Hepatic stellate cell (primary cell): ENCODE measurements around the gene SKIC8.

Experiments
- DNase-seq: peaks from one replicate; pipeline ENCODE4 v3.0.0; 2011; ENCODE audit warnings: low spot score

Gene SKIC8

DNA sequence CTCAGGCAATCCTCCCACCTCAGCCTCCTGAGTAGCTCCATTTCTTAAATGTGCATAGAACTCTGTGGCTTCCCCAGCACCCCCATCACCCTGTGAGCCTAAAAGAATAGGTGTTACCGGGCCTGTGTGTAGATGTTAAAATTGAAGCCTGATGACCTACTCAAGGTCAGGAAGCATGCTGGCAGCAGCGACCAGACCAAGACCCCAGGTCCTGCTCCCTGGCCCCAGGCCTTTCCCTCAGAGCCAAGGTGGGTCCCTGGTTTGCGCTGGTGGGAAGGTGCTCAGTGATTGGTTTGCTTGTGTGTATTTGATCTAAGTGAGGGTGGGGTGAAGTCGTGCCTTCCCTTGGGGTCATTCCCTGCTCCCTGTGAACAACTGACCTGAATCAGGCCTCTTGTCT lies 22.4 kb upstream of the SKIC8 start:
- DNase-seq: no peak

DNA sequence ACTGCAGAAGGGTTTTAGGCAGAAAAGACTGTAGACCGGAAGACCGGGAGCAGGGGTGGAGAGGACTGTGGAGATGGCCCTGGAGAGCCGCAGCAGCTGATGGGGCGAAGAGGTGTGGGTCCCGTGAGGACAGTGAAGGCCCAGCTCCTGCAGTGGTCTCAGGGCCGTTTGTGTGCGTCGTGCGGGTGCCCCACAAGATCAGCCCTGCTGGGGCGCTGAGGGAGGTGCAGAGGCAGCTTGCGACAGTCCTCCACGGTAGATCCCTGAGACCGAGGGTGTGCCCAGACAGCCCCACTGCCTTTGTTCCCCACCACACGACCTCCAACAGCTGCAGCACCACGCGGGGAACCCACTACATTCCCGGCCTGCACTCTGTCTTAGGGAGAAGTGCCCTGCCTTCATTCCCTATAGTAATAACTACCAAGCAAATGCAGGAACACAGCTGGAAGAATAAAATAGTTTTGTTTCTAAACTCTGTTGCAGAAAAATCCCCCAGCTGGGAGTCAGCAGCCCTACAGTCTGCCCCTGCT lies 21.7 kb upstream of the SKIC8 start:
- DNase-seq: no peak

DNA sequence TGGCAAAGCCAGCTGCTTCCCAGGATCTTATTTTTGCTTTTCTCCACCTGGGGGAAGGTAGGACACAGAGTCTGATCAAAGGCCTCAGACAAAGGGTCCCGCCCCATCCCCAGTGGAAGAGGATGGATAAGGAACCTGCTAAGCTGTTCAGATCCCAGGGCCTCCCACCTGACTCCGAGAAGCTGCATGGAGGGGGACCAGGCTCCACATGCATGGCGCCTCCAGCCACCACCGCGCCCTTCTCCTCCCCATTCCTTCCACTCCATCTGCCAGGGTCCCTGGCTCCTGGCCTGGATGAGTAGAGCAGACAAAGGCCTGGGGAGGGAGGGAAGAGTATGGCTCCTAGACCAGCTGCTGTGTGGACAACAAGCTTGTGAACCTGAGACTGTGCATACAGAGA lies 20.8 kb upstream of the SKIC8 start:
- no peak for DNase-seq

DNA sequence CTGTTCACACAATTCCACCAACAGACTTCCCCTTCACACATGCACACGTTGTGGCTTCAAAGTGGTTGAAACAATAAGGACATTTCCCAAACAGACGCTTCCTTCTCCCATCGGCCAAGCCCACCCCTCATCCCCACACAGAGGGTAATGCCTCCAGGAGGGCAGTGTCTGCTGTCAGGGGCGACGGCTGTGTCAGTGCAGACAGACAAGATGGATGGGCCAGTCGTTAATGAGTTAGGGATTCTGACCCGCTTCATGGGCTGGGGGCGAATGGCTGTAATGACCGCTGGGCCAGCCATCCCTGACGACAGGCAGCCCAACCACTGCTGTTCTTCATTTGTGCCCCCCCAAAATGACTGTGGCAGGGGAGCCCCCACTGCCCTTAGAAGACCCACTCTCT lies 20.2 kb upstream of the SKIC8 start:
- DNase-seq: no peak

DNA sequence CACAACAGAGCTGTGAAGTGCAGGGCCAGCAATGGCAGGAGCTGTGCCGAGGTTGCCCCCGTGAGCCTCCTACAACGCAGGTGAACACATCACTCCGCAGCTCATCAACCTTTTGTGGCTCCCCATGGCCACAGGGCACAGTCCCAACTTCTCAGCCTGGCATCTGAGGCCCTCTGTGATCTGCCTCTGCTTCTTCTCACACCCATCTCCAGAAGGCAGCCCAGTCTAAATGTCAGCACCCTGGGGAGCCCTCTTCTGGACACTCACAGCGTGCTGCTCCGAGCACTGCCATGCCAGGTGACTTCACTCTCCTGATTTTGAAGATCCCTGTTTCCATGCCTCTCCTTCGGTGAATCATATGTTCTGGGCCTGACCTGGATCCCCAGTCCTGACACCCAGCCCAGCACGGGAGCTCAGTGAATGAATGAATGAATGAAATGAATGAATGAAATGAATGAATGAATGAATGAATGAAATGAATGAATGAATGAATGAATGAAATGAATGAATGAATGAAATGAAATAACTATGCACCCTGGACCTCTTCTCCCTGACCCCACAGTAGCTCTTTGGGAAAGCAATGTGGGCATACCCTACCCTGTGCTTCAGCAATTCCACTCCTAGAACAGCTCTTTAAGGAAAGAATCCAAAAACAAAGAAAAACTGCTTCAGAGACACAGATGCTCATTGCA lies 17.9 kb upstream of the SKIC8 start:
- peak; percentile 43 for DNase-seq

DNA sequence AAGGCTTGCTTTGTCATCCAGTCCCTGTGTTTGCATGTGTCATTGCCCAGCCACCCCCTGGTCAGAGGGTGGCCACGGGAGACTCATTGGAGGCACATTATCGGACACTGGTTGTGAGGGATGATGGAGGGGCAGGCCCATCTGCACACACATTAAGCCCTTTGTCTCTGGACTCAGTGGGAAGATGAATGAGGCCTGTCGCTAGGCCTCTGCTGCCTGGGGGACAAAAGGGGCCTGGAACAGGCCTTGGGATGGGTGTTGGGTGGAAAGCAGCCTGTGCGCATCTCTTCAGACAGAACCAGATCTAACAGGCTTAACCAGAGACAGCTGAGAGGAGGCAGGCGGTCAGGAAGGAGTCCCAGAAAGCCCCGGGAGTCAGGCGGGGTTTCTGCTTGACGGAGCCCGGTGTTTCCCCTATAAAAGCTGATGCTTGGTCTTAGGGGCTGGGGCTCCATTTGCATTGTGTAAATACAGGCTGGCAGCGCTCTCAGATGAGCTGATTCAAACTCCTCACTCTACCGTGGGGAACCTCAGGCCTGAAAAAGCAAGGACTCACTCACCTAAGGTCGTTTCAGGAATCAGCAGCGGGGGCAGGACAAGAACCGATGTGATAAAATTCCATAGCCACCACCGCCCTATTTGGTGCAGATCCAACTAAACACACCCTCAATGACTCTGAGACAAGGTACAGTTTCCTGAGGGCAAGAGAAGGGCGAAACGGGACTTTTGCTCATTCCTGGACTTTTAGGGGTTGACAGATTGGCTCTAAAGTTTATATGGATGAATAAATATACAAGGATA lies 17.1 kb upstream of the SKIC8 start:
- no peak for DNase-seq

DNA sequence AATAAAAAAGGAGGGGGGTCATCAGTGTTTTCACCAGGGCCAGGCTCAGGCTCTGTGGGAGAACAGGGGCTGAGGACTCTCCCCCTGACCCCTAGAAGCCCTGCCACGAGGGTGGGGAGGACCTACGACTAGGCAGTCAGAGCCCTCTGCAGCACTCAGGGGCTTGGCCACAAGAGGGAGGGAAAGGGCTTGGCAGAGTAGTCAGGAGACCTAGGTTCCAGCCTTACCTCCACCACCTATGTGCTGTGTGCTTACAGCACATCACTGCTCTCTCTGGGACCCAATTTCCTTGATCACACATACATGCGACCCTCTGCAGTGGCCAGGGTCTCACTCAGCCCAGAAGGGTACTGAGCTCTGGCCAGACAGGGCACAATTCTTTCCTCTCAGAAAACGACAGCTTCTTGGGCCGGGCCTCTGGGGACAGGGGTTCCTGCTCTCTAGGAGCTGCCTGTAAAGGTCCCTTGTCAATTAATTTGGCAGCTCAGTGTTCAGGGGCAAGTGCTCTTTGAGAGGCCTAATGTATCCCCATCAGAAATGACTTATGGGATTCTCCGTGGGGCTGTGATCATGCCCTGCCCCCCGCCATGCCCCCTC lies 16.4 kb upstream of the SKIC8 start:
- DNase-seq: no peak

DNA sequence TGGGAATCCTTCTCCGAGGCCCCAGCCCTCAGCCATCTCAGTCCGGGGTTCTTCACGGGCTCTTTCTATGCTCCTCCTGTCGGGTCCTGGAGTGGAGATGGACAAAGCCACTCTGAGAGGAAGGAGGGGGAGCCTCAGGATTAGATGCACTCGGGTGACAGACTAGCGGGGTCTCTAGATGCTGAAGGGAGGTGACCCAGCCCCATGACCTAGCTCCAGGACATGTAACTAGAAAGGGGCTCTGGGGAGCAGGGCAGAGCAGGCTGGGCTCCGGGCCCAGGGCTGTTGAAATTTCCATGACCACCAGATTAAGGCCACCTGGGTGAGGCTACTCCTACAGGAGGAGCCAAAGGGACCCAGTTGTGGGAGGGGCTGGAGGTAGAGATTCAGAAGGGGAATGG lies 14.8 kb upstream of the SKIC8 start:
- no peak for DNase-seq

DNA sequence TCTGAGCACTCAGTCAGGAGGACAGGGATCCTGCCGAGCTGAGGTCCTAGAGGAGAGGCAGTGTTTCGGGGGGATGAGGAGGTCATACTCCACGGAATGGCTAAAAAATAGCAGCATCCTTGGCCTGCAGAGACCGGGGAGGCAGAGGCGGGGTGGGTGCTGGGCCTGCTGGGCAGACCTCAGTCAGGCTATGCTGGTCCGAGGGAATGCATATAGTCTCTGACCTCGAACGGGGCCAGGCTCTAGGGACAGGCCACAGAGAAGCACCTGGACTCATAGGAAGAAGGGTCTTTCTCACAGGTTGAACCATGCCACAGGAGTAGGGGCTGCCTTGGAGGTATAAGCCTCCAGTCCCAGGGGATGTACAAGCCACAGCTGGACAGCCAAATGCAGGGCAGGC lies 14.0 kb upstream of the SKIC8 start:
- no peak for DNase-seq

DNA sequence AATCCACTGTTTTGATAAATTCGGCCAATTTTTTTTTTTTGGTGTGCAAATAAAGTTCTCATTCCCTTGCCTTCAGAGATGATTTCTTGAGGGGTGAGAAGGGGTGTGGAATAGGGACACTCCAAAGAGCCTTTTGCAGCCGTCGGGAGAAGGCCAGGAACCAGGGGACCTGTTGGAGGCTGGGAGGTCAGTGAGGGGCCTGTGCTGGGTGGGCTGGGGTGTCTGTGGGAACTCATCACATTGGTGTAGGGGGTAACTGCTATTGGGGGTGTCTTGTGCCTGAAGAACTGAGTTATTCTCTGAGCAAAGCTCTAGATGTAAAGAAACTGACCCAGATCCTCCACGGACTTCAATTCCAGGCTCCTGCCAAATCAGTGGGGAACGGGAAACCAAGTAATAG lies 13.5 kb upstream of the SKIC8 start:
- DNase-seq: no peak

DNA sequence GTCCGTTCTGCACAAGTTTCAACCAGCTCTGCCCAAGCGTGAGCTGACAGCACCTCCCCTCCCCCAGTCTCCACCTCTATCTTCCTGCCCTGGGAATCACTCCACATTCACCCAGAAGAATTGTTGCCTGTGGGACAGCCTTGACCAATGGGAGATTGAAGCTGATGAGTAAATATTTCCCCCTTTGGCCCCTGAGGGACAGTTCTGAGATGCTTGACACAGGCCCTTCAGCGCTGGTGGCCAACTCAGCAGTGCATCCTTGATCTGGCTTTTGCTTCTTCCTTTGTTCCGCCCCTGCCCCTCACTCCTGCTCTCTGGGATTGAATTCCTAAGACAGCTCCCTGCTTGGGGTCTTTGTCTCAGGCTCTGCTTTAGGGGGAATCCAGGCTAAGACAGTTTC lies 13.1 kb upstream of the SKIC8 start:
- DNase-seq: no peak

DNA sequence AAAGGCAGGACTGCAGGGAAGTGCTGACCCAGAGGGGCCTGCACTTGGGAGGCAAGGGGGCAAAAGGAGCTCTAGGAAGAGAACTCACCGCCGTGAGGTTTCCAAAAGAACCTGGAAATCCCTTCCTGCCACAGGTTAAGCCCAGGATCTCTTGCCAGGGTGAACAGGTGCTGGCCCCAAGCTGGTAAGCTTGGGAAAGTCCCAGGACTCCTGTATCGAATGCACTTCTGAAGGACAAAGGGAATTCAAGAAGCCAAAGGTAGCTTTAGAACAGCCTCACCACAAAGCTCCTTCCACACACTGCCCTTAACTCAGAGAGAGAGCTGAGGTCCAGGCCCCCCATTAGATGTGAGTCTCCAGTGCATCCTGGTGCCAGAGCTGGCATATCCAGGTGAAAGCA lies 11.9 kb upstream of the SKIC8 start:
- DNase-seq: no peak

DNA sequence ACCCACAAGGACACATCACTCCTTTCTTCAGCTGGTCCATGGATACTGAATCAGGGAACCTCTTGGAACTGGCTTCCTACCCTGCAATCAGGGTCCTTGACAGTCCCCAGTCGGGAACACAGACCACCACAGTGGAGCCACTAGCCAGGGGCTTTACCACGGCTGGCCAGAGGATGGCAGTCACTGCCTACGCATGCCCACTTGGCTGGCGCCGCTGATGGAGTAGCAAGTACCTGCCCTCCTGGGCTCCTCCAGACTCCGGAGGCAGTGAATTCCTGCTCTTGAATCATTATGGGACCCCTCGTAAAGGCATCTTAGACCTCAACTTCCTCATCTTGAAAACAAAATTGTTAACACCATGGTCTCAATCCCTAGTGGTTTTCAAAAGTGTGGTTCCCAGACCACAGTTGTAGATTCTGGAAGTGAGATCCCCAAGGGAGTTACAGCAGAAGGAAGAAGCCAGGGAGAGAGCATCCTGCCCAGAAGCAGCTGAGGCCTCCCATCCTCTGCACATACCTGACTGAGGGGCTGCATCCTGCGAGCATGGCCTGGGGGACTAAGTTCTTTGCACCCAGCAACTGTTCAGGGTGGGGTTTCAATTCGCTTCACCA lies 9.1 kb upstream of the SKIC8 start:
- peak; percentile 74 for DNase-seq

DNA sequence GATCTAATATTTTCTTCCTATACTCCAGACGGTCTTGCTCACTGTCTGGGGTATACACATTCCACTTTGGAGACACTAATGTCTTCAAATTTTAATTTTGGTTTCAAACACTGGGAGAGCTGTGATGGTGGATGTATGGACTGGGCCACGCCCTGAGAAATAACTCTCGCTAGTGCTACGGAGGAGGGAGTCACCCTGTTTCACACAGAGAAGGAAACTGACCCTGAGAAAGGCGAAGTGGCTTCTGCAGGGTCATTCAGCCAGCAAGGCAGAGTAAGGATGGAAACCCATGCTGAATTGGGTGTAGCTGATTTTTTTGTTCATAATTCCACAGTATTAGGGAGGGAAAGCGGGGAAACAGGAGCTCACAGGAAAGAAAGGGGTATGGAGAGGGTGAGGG lies 8.6 kb upstream of the SKIC8 start:
- DNase-seq: no peak

DNA sequence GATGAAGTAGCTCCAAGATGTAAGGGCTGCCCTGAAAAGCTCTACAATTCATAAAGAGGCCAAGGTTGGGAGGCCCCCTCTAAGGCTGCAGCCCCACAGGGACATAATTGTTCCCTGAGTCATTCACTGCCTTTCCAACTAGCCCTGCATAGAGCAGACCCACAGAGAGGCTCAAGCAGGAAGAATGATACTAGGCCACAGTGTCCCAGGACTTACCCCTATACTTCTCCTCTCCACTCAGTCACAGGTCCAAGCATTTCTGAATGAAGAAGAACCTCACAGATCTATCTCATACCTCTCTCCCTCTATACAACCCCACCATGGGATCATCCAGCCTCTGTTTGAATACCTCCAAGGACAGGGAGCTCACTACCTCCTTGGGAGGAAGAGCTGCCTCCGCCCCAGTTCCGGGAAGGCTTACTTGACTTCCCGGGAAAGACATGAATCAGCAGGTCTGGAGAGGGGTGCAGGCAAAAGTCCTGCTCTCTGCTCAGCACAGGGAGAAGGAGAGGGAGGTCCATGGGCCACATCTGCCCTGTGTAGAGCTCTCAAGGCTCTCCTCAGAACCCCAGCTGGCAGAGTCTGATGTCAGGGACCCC lies 6.9 kb upstream of the SKIC8 start:
- DNase-seq: peak; percentile 72

DNA sequence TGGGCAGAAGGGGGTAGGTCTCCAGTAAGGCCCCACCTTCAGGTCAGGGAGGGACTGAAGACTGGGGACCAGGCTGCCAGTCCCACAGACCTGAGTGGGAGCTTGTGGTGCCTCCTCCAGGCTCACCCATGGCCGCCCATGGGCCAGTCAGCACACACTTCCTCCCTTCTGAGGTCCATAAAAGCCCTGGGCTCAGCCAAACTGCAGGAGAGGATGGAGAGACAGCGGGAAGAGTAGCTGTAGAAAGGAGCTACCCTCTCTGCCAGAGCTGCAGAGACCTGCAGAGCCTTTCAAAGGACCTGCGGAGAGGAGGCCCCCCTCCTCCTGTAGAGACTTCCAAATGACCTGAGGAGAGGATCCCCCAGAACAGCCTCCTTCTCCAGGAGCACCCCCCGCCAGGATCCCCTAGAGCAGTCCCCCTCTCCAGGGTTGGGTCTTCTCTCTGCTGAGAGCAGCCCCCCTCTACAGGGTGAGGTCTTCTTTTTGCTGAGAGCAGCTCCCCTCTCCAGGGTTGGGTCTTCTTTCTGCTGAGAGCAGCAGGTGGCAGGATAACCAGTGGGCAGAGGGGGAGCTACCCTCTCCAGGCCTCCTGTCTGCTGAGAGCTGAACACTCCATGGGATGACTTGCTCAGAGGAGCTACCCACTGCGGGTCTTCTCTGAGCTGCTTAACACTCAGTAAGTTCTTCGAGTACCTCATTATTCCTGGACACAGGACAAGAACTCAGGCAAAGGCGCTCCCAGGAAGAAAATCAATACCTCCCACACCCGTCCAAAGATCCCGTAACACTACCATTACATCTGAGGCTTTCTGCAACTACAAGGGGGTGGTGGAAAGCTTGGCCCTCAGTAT lies 5.0 kb upstream of the SKIC8 start:
- no peak for DNase-seq

DNA sequence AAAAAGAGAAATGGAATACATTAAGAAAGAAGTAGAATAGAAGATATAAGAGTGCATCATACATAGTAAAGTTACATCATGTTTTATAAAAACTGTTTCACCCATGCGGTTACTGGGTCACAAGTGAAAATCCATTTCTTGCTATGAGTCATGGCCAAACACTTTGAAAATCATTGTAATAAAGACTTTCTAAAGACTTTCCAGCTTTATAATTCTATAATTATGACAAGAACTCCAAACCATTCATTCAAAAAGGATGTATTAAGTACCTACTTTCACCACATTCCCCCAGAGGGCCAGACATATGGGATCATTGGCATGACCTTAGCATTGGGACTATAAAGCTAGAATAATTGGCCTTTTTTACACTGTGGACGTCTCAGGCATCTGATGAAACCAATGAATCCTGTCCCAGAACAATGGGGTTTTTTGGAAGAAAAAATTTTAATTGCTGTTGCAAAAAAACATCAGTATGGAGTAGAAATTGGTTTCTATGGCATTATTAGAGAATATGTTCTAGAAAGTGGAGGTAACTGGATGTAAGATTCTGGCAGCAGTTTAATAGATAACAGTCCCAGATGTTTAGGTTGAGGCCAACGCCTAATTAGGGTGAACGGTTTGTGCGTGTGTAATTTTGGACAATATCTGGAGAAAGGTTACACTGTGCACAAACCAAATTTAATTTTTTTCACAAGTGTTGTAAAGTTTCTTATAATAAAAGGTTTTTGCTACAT lies 3.3 kb upstream of the SKIC8 start:
- peak; percentile 60 for DNase-seq

DNA sequence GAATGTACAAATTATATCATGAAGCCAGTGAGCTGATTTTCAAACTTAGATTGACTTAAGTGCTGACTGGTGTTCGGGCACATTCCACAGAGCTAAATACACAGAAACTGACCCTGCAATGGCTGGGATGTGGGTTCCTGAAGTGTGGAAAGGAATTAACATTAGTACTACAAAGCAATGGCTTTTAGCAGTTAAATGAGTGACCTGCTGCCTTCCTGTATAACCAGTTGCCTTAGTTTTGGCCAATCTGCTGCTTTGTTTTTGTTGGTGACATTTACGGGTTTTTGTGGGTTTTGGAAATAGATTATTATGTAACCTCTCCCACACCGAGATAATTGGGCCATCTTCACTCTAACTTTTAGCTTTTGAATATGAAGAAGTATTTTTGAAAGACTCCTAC lies 2.4 kb upstream of the SKIC8 start:
- DNase-seq: no peak

DNA sequence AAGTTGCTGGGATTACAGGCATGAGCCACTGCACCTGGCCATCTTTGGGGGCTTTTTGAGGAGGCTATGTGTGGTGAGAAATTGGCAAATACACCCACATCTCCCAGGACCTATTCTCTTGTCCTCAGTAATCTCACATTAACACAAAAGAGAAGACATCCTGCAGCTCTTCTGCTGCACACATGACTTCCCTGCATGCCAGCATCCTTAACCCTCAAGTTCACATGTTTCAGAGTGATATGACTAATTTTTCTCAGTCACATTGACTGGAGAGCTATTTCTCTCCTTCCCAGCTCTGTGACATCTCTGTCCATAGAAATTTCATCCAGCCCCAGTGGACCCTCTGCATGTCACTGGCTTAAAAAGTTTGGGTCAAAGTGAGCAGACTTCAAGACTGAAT lies 1.9 kb upstream of the SKIC8 start:
- DNase-seq: no peak

DNA sequence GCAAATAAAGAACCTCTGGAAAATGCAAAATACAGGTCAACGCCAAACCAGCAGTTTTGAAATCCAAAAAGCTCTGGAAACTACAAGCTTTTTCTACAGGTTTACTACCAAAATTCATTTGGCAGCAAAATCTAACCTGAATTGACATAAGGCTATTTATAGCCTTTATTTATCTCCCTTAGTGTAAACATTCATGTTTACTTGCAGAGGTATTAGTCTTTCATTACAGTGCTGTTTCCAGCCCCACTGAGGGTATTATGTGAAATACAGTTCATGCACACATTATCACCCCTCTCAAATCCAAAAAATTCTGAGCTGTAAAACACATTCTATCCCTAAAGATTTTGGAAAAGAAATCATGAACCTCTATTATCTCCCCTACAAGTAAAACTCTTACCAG lies 7.2 kb downstream of the SKIC8 start:
- no peak for DNase-seq

DNA sequence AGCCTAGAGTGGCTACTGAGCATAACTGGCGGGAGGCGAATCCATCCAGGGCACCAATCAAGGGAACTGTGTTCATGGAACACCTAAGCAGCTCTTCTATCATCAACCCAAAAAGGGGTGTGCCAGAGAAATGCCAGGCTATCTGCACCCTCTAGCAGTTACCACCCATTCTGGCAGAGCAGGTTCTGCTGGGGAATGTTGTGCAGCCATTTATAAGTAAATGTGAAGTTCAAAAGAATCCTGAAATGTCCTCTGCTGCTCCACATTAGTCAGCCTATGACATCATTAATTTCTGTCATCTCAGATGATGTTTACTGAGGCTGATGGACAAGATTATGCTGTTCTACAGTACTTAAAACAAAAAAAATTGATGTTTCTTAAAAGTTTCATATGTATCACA lies 7.7 kb downstream of the SKIC8 start:
- DNase-seq: no peak
